Keratinocyte (primary cell): ENCODE measurements around the gene ZFYVE21.

Experiments used
- EZH2 ChIP-seq: IDR thresholded peaks from one replicate; pipeline ENCODE4 v1.6.1; 2012; ENCODE audit warnings: inconsistent platforms, mild to moderate bottlenecking, low read length, moderate library complexity
- TF ChIP-seq, protein P1 (sequence below), 3 experiments: IDR thresholded peaks in 1 of 3; conservative IDR thresholded peaks in 1 of 3; optimal IDR thresholded peaks in 1 of 3; 2 replicates in 2 of 3; 3 replicates in 1 of 3; pipeline versions ENCODE3 to v1.5.1; 2011; ENCODE audit warnings: low read length in 3 of 3, mild to moderate bottlenecking in 3 of 3, moderate library complexity in 2 of 3, control low read depth in 1 of 3, inconsistent platforms in 1 of 3; ENCODE audit not compliant: insufficient read depth in 2 of 3; ENCODE audit errors: extremely low read depth in 1 of 3

DNA sequence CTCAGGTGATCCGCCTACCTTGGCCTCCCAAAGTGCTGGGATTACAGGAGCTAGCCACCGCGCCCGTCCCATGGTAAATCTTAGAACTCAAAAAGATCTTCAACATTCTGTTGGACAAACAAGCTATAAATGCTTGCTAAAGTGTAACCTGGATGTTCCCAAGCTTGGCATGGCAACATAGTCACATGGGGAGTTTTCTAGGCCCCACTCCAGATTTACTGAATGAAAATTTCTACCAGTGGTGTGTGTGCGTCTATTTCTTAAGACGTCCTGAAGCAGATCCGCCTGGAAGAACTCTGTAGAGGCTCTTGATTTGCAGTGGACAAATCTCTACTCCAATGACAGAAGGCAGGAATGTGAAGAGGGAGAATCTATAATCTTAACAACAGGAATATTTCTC is 59.9 kb downstream of the ZFYVE21 start:
- TF ChIP-seq, protein P1, sequence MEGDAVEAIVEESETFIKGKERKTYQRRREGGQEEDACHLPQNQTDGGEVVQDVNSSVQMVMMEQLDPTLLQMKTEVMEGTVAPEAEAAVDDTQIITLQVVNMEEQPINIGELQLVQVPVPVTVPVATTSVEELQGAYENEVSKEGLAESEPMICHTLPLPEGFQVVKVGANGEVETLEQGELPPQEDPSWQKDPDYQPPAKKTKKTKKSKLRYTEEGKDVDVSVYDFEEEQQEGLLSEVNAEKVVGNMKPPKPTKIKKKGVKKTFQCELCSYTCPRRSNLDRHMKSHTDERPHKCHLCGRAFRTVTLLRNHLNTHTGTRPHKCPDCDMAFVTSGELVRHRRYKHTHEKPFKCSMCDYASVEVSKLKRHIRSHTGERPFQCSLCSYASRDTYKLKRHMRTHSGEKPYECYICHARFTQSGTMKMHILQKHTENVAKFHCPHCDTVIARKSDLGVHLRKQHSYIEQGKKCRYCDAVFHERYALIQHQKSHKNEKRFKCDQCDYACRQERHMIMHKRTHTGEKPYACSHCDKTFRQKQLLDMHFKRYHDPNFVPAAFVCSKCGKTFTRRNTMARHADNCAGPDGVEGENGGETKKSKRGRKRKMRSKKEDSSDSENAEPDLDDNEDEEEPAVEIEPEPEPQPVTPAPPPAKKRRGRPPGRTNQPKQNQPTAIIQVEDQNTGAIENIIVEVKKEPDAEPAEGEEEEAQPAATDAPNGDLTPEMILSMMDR (optimal IDR thresholded peaks at IDR 0.05 in 1 of 3, IDR thresholded peaks at IDR 0.05 in 1 of 3, conservative IDR thresholded peaks at IDR 0.05 in 1 of 3; ENCODE audit: extremely low read depth in 1 of 3, insufficient read depth in 2 of 3, low read length in 3 of 3) = no peak
- TF ChIP-seq EZH2 = no peak
